ENCODE data around the gene TUBB2B. TPM values are rescaled to one million over a fixed set of nuclear protein-coding genes. Genes with fewer than 3 reads are reported as not detected.
"Not testable (repeated sequence)": the region's sequence is repeated elsewhere in the genome, so short reads cannot be mapped to it uniquely, and the experiment has no call there.

Gene TUBB2B
- total and polyA plus RNA-seq, 2 donors (not counting 3 experiments of a cell fraction or from before 2014, with no cell fraction given) = 5.1 to 8.3 TPM

- intact Hi-C loops (cut with micrococcal nuclease) = no loop called here
- no peak for FAIRE-seq
- ChIA-PET CTCF (no interaction called here), POLR2A (no interaction called here)
- Histone ChIP-seq H2AFZ (ENCODE audit: low read depth, low read length) (no peak overlapping the region), H4K20me1 (replicated peaks; ENCODE audit: control insufficient read depth, extremely low read depth, insufficient read depth, low read length) (no peaks in the 10 kb centered on the region), H3K79me2 (ENCODE audit: control insufficient read depth, insufficient read depth, low read length) (no peaks in the 10 kb centered on the region), H3K36me3 (ENCODE audit: control insufficient read depth in 2 of 2, extremely low read depth in 1 of 2, insufficient read depth in 2 of 2, low read length in 2 of 2) (no peaks in the 10 kb centered on the region), H3K9me3 (replicated peaks; ENCODE audit: control insufficient read depth, insufficient read depth, low read length) (no peaks in the 10 kb centered on the region), H3K27me3 (ENCODE audit: control insufficient read depth in 2 of 2, insufficient read depth in 2 of 2, low read length in 2 of 2) (peaks cover 18 to 24% of the 10 kb centered on the region in 2 experiments), H3K4me2 (ENCODE audit: insufficient read depth, low read length) (no peak overlapping the region), H3K4me3 (replicated peaks in 1 of 3; ENCODE audit: insufficient read depth in 1 of 3, low read depth in 1 of 3, low read length in 3 of 3) (no peak overlapping the region), H3K4me1 (ENCODE audit: control insufficient read depth, extremely low read depth, insufficient read depth, low read length) (no peaks in the 10 kb centered on the region), H3K27ac (ENCODE audit: insufficient read depth, low read depth, low read length) (no peak overlapping the region), H3K9me1 (replicated peaks; ENCODE audit: control insufficient read depth, extremely low read depth, insufficient read depth, low read length) (no peaks in the 10 kb centered on the region), H3K9ac (replicated peaks; ENCODE audit: extremely low read depth, insufficient read depth, low read length) (no peak overlapping the region)
- no TSS peak for BruUV-seq (replicated peaks)
- DNase-seq (ENCODE audit: low read depth, low spot score) = no peak
- dilution Hi-C loops (cut with MboI; ENCODE audit: extremely low pct_ligation_motif_present, low sequenced_read_pairs) = no loop called here
- TF ChIP-seq GATA2 (IDR thresholded peaks at IDR 0.05; ENCODE audit: insufficient read depth, insufficient read length, low read depth, low read length) (no peak), POLR2A (IDR thresholded peaks at IDR 0.05; ENCODE audit: low read depth, low read length) (no peak), MAX (IDR thresholded peaks at IDR 0.05; ENCODE audit: insufficient read depth, insufficient read length) (no peak), JUN (IDR thresholded peaks at IDR 0.05; ENCODE audit: borderline replicate concordance, insufficient read depth, insufficient read length, low read depth) (no peak), EZH2 (IDR thresholded peaks at IDR 0.05; ENCODE audit: borderline replicate concordance, low read depth, low read length, severe bottlenecking) (no peak), MYC (IDR thresholded peaks at IDR 0.05; ENCODE audit: low read depth, low read length) (no peak), CTCF (IDR thresholded peaks at IDR 0.05; ENCODE audit: extremely low read depth in 1 of 2, insufficient read depth in 1 of 2, low read depth in 1 of 2, low read length in 2 of 2) (no peak), POLR2AphosphoS5 (IDR thresholded peaks at IDR 0.05; ENCODE audit: insufficient read depth, low read depth, low read length) (no peak), FOS (IDR thresholded peaks at IDR 0.05; ENCODE audit: borderline replicate concordance, insufficient read depth, low read length) (no peak)
Observed at GRCh38 chr6:3245216-3245615, 17.8 kb upstream of the TUBB2B start.

- POLR2A ChIA-PET; H2AFZ ChIP-seq (ENCODE audit: low read depth, low read length); BruUV-seq (replicated peaks); H3K79me2 ChIP-seq (ENCODE audit: control insufficient read depth, insufficient read depth, low read length); H4K20me1 ChIP-seq (replicated peaks; ENCODE audit: control insufficient read depth, extremely low read depth, insufficient read depth, low read length); H3K4me2 ChIP-seq (ENCODE audit: insufficient read depth, low read length); H3K9me3 ChIP-seq (replicated peaks; ENCODE audit: control insufficient read depth, insufficient read depth, low read length); H3K9ac ChIP-seq (replicated peaks; ENCODE audit: extremely low read depth, insufficient read depth, low read length); intact Hi-C loops (cut with micrococcal nuclease); H3K4me1 ChIP-seq (ENCODE audit: control insufficient read depth, extremely low read depth, insufficient read depth, low read length); H3K27ac ChIP-seq (ENCODE audit: insufficient read depth, low read depth, low read length); FAIRE-seq; H3K9me1 ChIP-seq (replicated peaks; ENCODE audit: control insufficient read depth, extremely low read depth, insufficient read depth, low read length); H3K36me3 ChIP-seq (ENCODE audit: control insufficient read depth in 2 of 2, extremely low read depth in 1 of 2, insufficient read depth in 2 of 2, low read length in 2 of 2); dilution Hi-C loops (cut with MboI; ENCODE audit: extremely low pct_ligation_motif_present, low sequenced_read_pairs); H3K4me3 ChIP-seq (replicated peaks in 1 of 3; ENCODE audit: insufficient read depth in 1 of 3, low read depth in 1 of 3, low read length in 3 of 3); CTCF ChIA-PET; DNase-seq (ENCODE audit: low read depth, low spot score): not testable (repeated sequence)
- H3K27me3 ChIP-seq (ENCODE audit: control insufficient read depth in 2 of 2, insufficient read depth in 2 of 2, low read length in 2 of 2) = peaks cover 21 to 27% of the 10 kb centered on the region in 2 experiments
Observed at GRCh38 chr6:3244832-3245161, 17.3 kb upstream of the TUBB2B start.
